GM15510 (cell line): ENCODE results near the gene ADAM11.

Experiments used
- POLR2A ChIP-seq: IDR thresholded peaks from 3 replicates; pipeline ENCODE4 v1.6.1; 2011; ENCODE audit warnings: borderline replicate concordance; ENCODE audit not compliant: insufficient read length; ENCODE audit errors: extremely low read depth

The ADAM11 gene

DNA sequence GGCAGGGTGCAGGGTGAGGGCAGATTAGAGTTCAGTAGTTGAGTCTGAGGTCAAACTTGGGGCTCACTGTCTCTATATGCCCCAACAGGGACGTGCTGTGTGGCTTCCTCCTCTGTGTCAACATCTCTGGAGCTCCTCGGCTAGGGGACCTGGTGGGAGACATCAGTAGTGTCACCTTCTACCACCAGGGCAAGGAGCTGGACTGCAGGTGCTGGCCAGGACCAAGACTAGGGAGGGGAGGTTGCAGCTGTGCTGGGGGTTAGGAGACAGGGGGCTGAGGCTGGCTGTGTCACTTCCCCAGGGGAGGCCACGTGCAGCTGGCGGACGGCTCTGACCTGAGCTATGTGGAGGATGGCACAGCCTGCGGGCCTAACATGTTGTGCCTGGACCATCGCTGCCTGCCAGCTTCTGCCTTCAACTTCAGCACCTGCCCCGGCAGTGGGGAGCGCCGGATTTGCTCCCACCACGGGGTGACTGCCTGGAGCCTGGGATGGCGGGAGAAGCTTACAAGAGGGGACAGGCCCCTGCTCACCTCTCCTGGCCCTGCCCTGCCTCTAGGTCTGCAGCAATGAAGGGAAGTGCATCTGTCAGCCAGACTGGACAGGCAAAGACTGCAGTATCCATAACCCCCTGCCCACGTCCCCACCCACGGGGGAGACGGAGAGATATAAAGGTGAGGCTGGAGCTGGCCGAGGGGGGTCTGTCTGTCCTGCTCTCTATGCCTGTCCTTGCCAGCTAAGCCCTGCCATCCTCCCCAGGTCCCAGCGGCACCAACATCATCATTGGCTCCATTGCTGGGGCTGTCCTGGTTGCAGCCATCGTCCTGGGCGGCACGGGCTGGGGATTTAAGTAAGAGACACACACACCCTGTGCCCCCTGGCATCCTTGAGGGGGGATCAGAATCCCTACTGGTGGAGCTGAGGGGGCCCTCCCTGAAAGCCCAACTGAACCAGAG, 18.9 kb downstream of the ADAM11 start:
- no peak for TF ChIP-seq POLR2A

DNA sequence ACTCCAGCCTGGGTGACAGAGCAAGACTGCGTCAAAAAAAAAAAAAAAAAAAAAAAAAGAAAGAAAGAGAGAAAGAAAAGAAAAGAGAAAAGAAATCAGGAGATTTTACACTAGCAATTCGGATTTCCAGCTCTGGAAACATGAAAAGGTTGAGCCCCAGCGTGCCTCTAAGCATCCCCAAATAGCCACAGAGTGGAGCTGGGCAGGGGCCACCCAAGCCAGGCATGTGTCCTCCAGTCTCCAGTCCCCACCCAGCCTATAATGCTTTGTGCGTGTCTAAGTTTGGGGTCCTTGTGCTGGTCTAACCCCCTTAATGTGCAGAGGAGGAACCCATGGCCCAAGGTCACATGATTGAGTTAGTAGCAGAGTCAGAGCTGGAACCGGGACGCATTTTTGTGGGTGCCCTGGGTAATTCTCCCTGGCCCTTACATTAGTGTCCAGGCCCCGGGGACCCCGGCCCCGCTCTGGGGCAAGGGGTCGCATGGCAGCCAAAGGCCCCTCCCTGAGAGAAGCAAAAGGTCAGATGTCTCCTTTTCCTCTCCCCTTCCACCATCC, 19.9 kb downstream of the ADAM11 start:
- no peak for TF ChIP-seq POLR2A

DNA sequence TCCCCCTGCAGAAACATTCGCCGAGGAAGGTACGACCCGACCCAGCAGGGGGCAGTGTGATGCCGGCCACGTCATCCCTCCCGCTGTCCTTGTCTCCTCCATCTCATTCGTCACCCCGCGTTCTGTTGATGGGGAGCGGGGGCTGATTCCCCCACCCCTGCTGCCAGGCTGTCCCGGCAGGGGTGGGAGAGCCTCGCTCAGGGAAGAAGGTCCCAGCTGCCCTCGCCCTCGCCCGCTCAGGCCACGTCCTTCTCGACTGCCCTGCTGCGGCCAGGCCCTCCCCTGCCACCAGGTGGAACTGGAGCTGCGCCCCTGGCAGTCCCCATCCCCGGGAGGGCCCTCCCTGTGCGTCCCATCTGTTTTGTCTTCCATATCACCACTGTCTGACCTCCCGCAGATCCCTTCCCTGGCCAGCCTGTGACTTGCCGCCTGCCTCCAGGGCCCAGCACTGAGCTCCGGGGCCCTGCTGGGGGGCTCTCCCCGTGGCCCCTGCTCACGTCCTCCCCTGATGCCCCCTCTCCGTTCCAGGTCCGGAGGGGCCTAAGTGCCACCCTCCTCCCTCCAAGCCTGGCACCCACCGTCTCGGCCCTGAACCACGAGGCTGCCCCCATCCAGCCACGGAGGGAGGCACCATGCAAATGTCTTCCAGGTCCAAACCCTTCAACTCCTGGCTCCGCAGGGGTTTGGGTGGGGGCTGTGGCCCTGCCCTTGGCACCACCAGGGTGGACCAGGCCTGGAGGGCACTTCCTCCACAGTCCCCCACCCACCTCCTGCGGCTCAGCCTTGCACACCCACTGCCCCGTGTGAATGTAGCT, 20.6 kb downstream of the ADAM11 start:
- no peak for TF ChIP-seq POLR2A

DNA sequence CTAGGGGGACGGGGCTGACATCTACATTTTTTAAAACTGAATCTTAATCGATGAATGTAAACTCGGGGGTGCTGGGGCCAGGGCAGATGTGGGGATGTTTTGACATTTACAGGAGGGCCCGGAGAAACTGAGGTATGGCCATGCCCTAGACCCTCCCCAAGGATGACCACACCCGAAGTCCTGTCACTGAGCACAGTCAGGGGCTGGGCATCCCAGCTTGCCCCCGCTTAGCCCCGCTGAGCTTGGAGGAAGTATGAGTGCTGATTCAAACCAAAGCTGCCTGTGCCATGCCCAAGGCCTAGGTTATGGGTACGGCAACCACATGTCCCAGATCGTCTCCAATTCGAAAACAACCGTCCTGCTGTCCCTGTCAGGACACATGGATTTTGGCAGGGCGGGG, 21.4 kb downstream of the ADAM11 start:
- no peak for TF ChIP-seq POLR2A

DNA sequence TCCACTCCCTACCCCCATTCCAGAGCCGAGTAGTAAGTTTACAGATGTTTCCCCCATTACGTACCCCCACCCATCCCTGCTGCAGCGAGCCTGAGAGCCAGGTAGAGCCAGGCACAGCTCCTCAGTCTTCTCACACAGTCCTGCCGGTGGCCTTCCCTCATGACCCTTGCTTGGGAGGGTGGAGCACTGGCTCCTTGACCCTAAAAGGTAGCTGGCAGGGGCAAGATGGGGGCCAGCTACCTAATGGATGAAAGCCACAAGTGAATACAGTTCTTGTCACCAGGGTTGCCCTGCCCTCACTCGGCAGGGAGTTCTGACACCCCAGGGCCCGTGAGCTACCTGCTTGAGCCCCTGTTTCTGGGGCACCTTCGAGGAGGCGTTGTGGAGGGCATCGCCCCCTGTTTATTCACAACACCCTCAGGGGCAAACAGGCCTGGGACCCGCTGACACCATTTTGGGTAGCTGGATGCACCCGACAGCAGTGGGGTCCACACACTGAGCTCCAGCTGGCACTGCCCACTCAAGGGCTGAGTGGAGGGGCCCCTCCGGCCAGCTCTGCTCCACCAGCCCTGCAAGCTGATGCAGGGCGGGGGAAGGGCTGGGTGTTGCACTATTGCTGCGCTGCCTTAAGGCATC, 22.2 kb downstream of the ADAM11 start:
- no peak for TF ChIP-seq POLR2A

DNA sequence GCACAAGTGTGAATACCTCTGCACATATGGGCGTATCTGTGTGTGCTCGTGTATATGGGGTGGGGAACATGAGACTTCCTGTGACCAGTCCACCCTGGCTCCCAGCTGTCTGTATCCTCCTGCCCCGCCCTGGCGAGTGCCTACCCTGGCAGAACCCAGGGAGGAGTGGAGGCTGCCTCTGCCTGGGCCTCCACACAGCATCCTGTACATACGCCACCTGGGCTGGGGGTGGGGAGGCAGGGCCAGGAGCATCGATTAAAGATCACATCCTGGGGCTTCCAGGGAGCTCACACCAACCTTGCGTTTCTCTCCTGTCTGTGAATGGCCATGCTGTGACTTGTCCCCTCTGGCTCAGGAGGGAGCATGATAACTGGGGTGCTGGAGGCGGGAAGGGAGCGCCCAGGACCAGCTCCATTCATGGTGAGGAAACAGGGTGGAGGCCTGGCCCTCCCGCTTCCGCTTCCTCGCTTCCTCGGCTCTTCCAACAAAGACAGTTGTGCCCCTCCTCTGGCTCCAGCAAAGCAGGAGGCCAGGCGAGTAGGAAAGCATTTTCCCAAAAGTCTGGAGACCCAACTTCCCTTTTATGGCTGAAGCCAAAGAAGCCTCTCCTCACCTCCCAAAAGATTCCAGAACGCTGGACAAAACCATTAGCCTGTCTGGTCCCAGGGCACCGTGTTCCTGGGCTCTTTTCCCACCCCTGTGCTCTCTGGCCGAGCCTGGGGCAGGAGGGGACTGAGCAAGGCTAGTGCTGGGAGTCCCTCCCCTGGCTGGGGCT, 22.9 kb downstream of the ADAM11 start:
- TF ChIP-seq POLR2A: no peak

DNA sequence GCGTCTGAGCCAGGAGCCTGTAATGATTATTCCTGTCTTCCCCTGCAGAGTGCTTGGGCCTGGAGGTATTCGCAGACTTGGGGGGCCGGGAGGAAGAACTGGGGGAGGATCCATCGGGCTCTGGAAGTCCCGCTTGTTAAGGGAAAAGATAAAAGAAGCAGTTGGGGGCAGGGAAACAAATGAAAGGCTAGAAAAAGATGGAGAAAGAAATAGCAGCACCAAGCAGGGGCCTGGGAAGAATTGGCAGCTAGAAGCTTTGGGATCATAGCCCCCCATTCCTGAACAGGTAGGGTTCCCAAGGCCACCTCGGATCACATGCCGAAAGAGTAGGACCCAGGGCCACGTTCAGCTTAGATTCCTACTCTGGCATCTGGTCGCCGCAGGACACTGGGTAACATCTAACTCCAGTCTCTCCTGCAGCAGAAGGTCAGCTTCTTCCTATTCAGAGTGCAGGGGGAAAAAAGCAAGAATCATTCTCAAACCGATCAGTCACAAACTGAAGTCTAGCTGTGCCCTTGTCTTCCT, 23.6 kb downstream of the ADAM11 start:
- TF ChIP-seq POLR2A: no peak

DNA sequence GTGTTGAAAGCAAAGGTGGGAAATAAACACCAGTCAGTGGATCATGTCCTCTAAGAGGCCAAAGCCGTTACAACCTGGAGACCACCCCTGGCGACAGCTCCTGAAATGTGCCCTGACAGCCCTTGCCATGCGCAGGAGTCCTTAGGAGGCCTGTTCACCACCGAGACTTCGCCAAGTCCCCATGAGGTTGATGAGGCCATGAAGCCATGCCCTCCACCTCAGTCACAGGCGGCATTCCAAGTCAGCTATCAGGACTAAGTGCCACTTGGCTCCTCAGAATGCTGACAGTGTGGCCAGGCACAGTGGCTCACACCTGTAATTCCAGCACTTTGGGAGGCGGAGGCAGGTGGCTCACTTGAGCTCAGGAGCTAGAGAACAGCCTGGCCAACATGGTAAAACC, 27.1 kb downstream of the ADAM11 start:
- no peak for TF ChIP-seq POLR2A

DNA sequence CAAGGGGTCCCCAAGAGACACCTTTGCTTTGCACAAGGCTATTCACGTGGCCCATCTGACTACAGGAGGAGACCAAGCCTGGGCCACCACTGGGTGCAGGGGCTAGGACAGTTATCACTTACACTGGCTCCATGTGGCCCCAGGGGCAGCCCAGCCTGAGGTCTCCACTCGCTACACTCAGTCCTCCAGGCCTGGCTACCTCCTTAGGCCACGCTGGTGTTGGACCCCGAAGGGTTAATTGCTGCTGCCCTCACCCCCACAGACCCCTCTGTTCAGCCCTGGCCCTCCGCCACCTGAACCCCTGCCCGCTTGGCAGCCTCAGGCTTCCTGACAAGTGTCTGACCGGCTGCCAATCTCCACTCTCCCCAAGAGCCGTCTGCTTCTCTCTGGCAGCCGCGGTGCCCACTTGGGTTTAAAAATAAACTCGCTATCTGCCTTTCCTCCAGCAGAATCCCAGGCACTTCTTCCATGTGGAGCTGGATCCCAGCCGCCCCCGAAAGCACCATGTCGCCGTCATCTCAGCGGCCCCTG, 27.8 kb downstream of the ADAM11 start:
- no peak for TF ChIP-seq POLR2A

DNA sequence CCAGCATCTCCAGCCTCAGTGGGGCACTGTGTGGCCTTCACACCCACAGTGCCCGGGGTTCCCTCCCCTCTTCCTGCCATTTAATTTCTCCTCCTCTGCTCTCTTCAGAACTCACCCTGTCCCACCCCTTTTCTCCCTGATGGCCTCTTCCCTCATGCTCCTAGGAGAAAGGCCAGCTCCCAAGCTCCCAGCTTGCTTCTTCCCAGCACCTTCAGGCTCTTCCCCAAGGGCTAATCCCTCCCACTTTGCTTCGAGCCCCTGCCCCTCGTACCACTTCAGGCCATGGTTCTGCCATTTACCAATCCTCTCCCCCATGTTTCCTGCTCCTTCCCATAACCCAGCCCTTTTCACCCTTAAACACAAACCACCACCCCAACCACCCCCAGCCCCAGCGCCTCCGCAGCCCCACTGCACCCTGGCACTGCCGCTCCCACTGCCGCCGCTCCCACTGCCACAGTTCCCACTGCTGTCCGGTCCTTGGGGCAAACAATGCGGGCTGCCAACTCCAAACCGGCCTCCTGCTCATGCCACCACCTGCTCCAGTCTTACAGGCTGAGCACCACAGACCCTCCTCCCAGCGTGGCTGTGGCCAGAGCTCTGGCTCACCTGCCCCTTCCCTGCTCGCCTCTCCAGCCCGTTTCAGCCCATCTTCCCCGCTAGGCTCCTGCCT, 28.6 kb downstream of the ADAM11 start:
- no peak for TF ChIP-seq POLR2A

DNA sequence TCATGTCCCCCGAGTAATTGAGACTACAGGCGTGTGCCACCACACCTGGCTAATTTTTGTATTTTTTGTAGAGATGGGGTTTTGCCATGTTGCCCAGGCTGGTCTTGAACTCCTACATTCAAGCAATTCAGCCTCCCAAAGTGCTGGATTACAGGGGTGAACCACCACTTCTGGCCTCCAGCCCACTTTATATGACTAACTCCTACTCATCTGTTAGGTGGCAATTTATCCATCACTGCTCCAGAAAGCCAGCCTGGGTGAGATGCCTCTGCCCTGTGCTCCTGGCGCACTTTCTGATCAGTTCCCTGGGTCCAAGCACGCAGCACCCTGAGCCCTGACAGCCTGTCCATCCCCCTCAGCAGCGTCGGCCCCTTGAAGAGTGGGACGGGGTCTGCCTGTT, 29.4 kb downstream of the ADAM11 start:
- TF ChIP-seq POLR2A: no peak

DNA sequence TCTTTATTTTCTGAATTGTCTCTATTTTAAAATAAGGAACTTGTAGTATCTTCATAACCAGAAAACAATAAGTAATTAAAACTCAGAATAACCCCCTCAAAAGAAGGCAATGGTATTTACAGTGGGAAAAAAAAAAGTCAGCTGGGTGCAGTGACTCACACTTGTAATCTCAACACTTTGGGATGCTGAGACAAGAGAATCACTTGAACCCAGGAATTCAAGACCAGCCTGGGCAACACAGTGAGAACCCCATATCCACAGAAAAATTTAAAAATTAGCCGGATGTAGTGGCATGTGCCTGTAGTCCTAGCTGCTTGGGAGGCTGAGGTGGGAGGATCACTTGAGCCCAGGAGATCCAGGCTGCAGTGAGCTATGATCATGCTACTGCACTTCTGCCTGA, 33.5 kb downstream of the ADAM11 start:
- TF ChIP-seq POLR2A: no peak
